Measurements from ENCODE around the gene TYRO3. TPM values are rescaled to one million over a fixed set of nuclear protein-coding genes. Genes with fewer than 3 reads are reported as not detected.

TYRO3 gene
- total and polyA plus RNA-seq, 2 of the 13 experiments (the other 11 are each of a cell fraction or from before 2014, with no cell fraction given) = 24.0 to 43.6 TPM

DNA sequence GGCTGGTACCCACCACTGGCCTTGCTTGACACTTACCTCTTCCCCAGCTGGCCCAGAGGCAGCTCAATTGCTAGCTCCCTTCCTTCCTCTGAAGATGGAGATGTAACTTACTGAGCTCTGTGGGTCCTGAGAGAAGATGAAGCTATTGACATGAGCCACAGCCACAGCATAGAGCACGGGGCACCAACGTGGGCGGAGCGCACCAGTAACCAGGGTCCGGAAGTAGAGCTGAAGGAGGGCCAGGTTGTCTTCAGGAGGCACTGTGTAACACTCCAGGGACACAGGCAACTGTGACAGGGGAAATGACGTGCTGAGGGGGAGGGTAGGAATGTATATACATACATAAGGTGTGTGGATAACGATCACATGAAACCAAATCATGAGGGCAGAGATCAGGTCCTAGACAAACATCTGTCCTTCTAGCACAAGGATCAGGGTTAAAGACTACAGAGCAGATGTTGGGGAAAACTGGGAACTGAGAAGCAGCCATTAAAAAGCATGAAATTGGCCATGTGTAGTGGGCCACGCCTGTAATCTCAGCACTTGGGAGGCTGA, 41.0 kb upstream of the TYRO3 start (continued):
- TF ChIP-seq, protein P1, sequence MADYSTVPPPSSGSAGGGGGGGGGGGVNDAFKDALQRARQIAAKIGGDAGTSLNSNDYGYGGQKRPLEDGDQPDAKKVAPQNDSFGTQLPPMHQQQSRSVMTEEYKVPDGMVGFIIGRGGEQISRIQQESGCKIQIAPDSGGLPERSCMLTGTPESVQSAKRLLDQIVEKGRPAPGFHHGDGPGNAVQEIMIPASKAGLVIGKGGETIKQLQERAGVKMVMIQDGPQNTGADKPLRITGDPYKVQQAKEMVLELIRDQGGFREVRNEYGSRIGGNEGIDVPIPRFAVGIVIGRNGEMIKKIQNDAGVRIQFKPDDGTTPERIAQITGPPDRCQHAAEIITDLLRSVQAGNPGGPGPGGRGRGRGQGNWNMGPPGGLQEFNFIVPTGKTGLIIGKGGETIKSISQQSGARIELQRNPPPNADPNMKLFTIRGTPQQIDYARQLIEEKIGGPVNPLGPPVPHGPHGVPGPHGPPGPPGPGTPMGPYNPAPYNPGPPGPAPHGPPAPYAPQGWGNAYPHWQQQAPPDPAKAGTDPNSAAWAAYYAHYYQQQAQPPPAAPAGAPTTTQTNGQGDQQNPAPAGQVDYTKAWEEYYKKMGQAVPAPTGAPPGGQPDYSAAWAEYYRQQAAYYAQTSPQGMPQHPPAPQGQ (CRISPR knock-in tag; IDR thresholded peaks at IDR 0.05; ENCODE audit: borderline replicate concordance) = no peak
- TF ChIP-seq ZFP91 (CRISPR knock-in tag; IDR thresholded peaks at IDR 0.05; ENCODE audit: borderline replicate concordance) (0 out of 2 replicates have a peak, but pooled peaks have one; percentile 30), SIN3B (IDR thresholded peaks at IDR 0.05; ENCODE audit: low read length) (no peak), IRX3 (CRISPR knock-in tag; IDR thresholded peaks at IDR 0.05; ENCODE audit: borderline replicate concordance, low read depth) (no peak), ARHGAP35 (CRISPR knock-in tag; IDR thresholded peaks at IDR 0.05; ENCODE audit: borderline replicate concordance) (no peak), ZNF609 (CRISPR knock-in tag; IDR thresholded peaks at IDR 0.05; ENCODE audit: borderline replicate concordance) (no peak), ZMAT3 (CRISPR knock-in tag; conservative IDR thresholded peaks at IDR 0.05) (0 out of 2 replicates have a peak, but pooled peaks have one; percentile 34), HDAC1 (CRISPR knock-in tag; IDR thresholded peaks at IDR 0.05) (no peak), ZFP1 (CRISPR knock-in tag; IDR thresholded peaks at IDR 0.05) (no peak), GABPB1 (CRISPR knock-in tag; IDR thresholded peaks at IDR 0.05) (peak; percentile 43; the same call in 1 of the 2 replicates), FOXC1 (CRISPR knock-in tag; IDR thresholded peaks at IDR 0.05; ENCODE audit: borderline replicate concordance) (no peak), ZNF558 (CRISPR knock-in tag; IDR thresholded peaks at IDR 0.05; ENCODE audit: borderline replicate concordance) (no peak), ZNF33A (CRISPR knock-in tag; IDR thresholded peaks at IDR 0.05; ENCODE audit: borderline replicate concordance) (no peak), ZNF333 (CRISPR knock-in tag; IDR thresholded peaks at IDR 0.05; ENCODE audit: borderline replicate concordance) (no peak), CBFB (CRISPR knock-in tag; IDR thresholded peaks at IDR 0.05) (no peak), IRF9 (CRISPR knock-in tag; IDR thresholded peaks at IDR 0.05; ENCODE audit: borderline replicate concordance) (no peak)

All from HepG2 (cell line).